Peyer's patch (tissue), 4 donors: Measurements from ENCODE around the gene IGIP.

Experiments
- CTCF ChIP-seq, 6 experiments: fragments of 450-650 bp in 4 of 6; fragments of 200-600 bp in 2 of 6; sonication (generic) in 1 of 6; IDR thresholded peaks; one replicate each; pipeline ENCODE4 v1.5.1; 2017 to 2019; ENCODE audit warnings: antibody characterized with exemption in 6 of 6, mild to moderate bottlenecking in 3 of 6, moderate library complexity in 1 of 6
- POLR2A ChIP-seq, 2 donors: fragments of 450-650 bp; IDR thresholded peaks; one replicate each; pipeline ENCODE4 v1.5.1; 2017; ENCODE audit warnings: antibody characterized with exemption in 2 of 2, mild to moderate bottlenecking in 2 of 2, moderate library complexity in 2 of 2

- TF ChIP-seq CTCF (IDR thresholded peaks at IDR 0.05) (no peak), POLR2A (IDR thresholded peaks at IDR 0.05) (no peak)
Observed at GRCh38 chr5:140130949-140131733, 5.4 kb downstream of the IGIP start.
